Measurements from ENCODE around the gene PUM1. TPM values are rescaled to one million over a fixed set of nuclear protein-coding genes. Genes with fewer than 3 reads are reported as not detected.
A peak's percentile ranks its signal among the peaks of the same experiment; 100 is the strongest.

Gene PUM1
- polyA plus RNA-seq, 6 donors from 2014 or later, result 93.0 to 121 (median 109) TPM

GRCh38 chr1:31012210-31012924, 53.1 kb downstream of the PUM1 start:
- Mint-ChIP-seq H3K36me3 (no peaks in the 10 kb centered on the region), H3K27me3 (no peaks in the 10 kb centered on the region), H3K27ac (peak overlapping the region in 3 of 6 donors; percentile 24 to 59 (median 39)), H3K4me1 (peaks cover 43 to 72% (median 50%) of the 10 kb centered on the region in 3 donors), H3K4me3 (no peak overlapping the region), H3K9me3 (no peaks in the 10 kb centered on the region)
- ATAC-seq (ENCODE audit: low read depth in 2 of 2) (no peak), DNase-seq (no peak)

GRCh38 chr1:31011719-31012118, 53.8 kb downstream of the PUM1 start:
- H3K4me1 Mint-ChIP-seq, result peaks cover 39 to 67% (median 46%) of the 10 kb centered on the region in 3 donors
- no peaks in the 10 kb centered on the region for H3K27me3 Mint-ChIP-seq
- ATAC-seq (ENCODE audit: low read depth in 2 of 2) (no peak), DNase-seq (no peak)
- peak overlapping the region in 4 of 6 donors; percentile 8 to 59 (median 22) for H3K27ac Mint-ChIP-seq
- H3K9me3 Mint-ChIP-seq, result no peaks in the 10 kb centered on the region
- H3K36me3 Mint-ChIP-seq, result no peaks in the 10 kb centered on the region
- peak overlapping the region in 2 of 8 donors; percentile 4 to 34 for H3K4me3 Mint-ChIP-seq

- Mint-ChIP-seq H3K4me1 (peaks cover 42 to 70% (median 46%) of the 10 kb centered on the region in 3 donors), H3K27me3 (no peaks in the 10 kb centered on the region), H3K27ac (peak overlapping the region in 3 of 6 donors; percentile 2 to 36 (median 5)), H3K9me3 (no peaks in the 10 kb centered on the region), H3K36me3 (no peaks in the 10 kb centered on the region), H3K4me3 (peak overlapping the region in 1 of 8 donors; percentile 4)
- no peak for DNase-seq
- ATAC-seq (ENCODE audit: low read depth in 2 of 2), result no peak
Measured at GRCh38 chr1:31010086-31010989, 55.2 kb downstream of the PUM1 start.

- H3K27ac Mint-ChIP-seq, result peak overlapping the region in 3 of 6 donors; percentile 29 to 72 (median 51)
- no peaks in the 10 kb centered on the region for H3K36me3 Mint-ChIP-seq
- no peak overlapping the region for H3K4me3 Mint-ChIP-seq
Measured at GRCh38 chr1:31007462-31007991, 58.0 kb downstream of the PUM1 start.

GRCh38 chr1:31006747-31007146, 58.8 kb downstream of the PUM1 start:
- DNase-seq, result no peak
- peak overlapping the region in 1 of 6 donors; percentile 70 for H3K27ac Mint-ChIP-seq
- H3K9me3 Mint-ChIP-seq, result no peaks in the 10 kb centered on the region
- peaks cover 0 to under 1% of the 10 kb centered on the region in 2 donors for H3K36me3 Mint-ChIP-seq
- no peak for ATAC-seq (ENCODE audit: low read depth in 2 of 2)
- peaks cover 33 to 63% (median 44%) of the 10 kb centered on the region in 3 donors for H3K4me1 Mint-ChIP-seq
- no peak overlapping the region for H3K4me3 Mint-ChIP-seq
- H3K27me3 Mint-ChIP-seq, result no peaks in the 10 kb centered on the region

More at GRCh38 chr1:31007462-31007991, 58.0 kb downstream of the PUM1 start:
- no peak for ATAC-seq (ENCODE audit: low read depth in 2 of 2)
- no peak for DNase-seq
- no peaks in the 10 kb centered on the region for H3K27me3 Mint-ChIP-seq
- no peaks in the 10 kb centered on the region for H3K9me3 Mint-ChIP-seq
- peaks cover 38 to 67% (median 52%) of the 10 kb centered on the region in 3 donors for H3K4me1 Mint-ChIP-seq

- no peak overlapping the region for H3K4me3 Mint-ChIP-seq
- H3K4me1 Mint-ChIP-seq, result peaks cover 30 to 52% (median 37%) of the 10 kb centered on the region in 3 donors
- H3K27me3 Mint-ChIP-seq, result no peaks in the 10 kb centered on the region
- ATAC-seq (ENCODE audit: low read depth in 2 of 2), result no peak
- peak overlapping the region in 3 of 6 donors; percentile 70 to 87 (median 76) for H3K27ac Mint-ChIP-seq
- no peaks in the 10 kb centered on the region for H3K9me3 Mint-ChIP-seq
- peaks cover 0 to 6% of the 10 kb centered on the region in 2 donors for H3K36me3 Mint-ChIP-seq
- no peak for DNase-seq
Measured at GRCh38 chr1:31005617-31006166, 59.8 kb downstream of the PUM1 start.

DNA sequence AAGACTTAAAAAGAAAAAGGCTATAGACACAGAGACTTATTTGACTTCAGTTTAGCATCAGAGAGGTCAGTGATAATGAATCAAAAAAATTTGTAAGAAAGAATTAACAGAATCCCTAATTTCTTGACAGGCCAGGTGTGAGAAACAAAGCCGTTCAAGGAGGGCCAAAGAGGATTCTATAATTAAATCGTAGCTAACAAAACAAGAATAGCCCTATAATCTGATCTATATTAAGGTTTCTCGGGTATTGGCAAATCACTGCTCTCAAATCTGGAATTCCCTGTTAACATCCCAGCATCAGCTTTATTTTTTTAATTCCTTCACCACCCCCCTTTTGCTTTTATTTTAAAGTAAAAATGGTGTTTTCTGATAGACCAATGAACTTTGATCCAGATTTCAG, 60.3 kb downstream of the PUM1 start:
- no peak for ATAC-seq (ENCODE audit: low read depth in 2 of 2)
- Mint-ChIP-seq H3K27me3 (no peaks in the 10 kb centered on the region), H3K4me3 (no peak overlapping the region), H3K4me1 (peaks cover 25 to 48% (median 32%) of the 10 kb centered on the region in 3 donors), H3K27ac (peak overlapping the region in 3 of 6 donors; percentile 70 to 87 (median 76)), H3K9me3 (no peaks in the 10 kb centered on the region), H3K36me3 (peaks cover 0 to 6% of the 10 kb centered on the region in 2 donors)
- DNase-seq, result no peak

- Mint-ChIP-seq H3K27ac (peak overlapping the region in 4 of 6 donors; percentile 25 to 78 (median 42)), H3K4me3 (no peak overlapping the region), H3K9me3 (no peaks in the 10 kb centered on the region), H3K27me3 (no peaks in the 10 kb centered on the region), H3K36me3 (peaks cover 0 to 6% of the 10 kb centered on the region in 2 donors), H3K4me1 (peaks cover 19 to 41% (median 30%) of the 10 kb centered on the region in 3 donors)
- DNase-seq, result no peak
- ATAC-seq (ENCODE audit: low read depth in 2 of 2), result no peak
Measured at GRCh38 chr1:31004231-31004621, 61.3 kb downstream of the PUM1 start.

DNA sequence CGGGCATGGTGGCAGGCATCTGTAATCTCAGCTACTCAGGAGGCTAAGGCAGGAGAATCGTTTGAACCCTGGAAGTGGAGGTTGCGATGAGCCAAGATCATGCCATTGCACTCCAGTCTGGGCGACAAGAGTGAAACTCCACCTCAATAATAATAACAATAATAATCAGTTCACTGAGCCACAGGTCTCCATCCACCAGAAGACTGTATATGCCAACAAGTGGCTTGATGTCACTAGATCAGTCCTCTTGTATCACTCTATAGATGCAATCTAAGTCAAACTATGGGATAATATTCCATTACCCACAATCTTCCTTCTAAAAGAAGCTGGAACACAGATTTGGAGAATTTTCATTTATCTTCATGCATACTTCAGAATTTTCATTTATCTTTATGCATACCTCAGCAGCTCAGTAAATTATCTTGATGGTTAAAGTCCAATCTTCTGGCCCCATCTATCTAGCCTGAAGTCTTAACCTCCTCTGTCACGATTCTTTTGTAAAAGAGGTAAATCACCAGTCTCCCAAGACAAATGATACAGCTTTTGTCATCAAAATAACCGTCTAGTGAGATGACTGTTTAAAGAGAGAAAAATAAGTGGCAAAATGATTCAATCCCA, 61.8 kb downstream of the PUM1 start:
- DNase-seq (no peak), ATAC-seq (ENCODE audit: low read depth in 2 of 2) (no peak)
- H3K4me1 Mint-ChIP-seq, result peaks cover 19 to 36% (median 30%) of the 10 kb centered on the region in 3 donors
- H3K4me3 Mint-ChIP-seq, result no peak overlapping the region
- H3K36me3 Mint-ChIP-seq, result peaks cover 0 to 6% of the 10 kb centered on the region in 2 donors
- no peaks in the 10 kb centered on the region for H3K27me3 Mint-ChIP-seq
- H3K9me3 Mint-ChIP-seq, result no peaks in the 10 kb centered on the region
- H3K27ac Mint-ChIP-seq, result peak overlapping the region in 4 of 6 donors; percentile 33 to 78 (median 60)

DNA sequence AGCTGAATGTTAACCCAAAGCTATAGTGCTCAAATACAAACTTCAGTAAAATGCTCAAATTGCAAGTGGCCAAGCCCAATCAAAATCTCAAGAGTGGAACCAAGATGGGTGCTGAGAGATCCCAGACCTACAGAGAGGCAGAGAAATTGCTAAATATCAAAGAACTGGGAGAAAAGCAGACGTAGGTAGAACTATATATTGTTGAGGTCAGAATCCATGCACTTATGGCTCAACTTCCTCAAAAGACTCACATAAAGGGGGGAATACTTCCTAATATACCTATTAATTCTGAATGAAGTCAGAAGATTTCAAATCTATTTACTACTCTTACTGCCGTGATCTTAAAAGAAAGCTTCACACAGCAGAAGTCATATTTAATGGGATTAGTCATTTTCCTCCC, 65.2 kb downstream of the PUM1 start:
- Mint-ChIP-seq H3K36me3 (peaks cover 8 to 19% of the 10 kb centered on the region in 2 donors), H3K4me3 (no peak overlapping the region), H3K27me3 (no peaks in the 10 kb centered on the region), H3K4me1 (peaks cover 13 to 34% (median 33%) of the 10 kb centered on the region in 3 donors), H3K9me3 (no peaks in the 10 kb centered on the region), H3K27ac (peak overlapping the region in 2 of 6 donors; percentile 22 to 59)
- DNase-seq (no peak), ATAC-seq (ENCODE audit: low read depth in 2 of 2) (no peak)

DNA sequence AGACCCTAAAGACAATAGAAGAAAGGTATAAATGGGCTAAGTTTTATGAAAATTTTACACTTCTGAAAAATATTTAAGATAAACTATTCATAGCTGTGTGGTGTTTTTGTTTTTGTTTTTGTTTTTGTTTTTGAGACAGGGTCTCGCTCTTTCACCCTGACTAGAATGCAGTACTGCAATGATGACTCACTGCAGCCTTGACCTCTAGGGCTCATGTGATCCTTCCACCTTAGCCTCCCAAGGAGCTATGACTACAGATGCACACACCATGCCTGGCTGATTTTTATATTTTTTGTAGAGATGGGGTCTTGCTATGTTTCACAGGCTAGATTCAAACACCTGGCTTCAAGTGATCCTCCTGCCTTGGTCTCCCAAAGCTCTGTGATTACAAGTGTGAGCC, 66.6 kb downstream of the PUM1 start:
- H3K36me3 Mint-ChIP-seq, result peaks cover 16 to 22% of the 10 kb centered on the region in 2 donors
- H3K27ac Mint-ChIP-seq, result no peak overlapping the region

GRCh38 chr1:30998171-30998570, 67.3 kb downstream of the PUM1 start:
- DNase-seq (no peak), ATAC-seq (ENCODE audit: low read depth in 2 of 2) (no peak)
- peak overlapping the region in 1 of 6 donors; percentile 86 for H3K27ac Mint-ChIP-seq
- peaks cover 13 to 27% (median 19%) of the 10 kb centered on the region in 3 donors for H3K4me1 Mint-ChIP-seq
- H3K9me3 Mint-ChIP-seq, result no peaks in the 10 kb centered on the region
- no peak overlapping the region for H3K4me3 Mint-ChIP-seq
- H3K27me3 Mint-ChIP-seq, result no peaks in the 10 kb centered on the region
- H3K36me3 Mint-ChIP-seq, result peaks cover 16 to 23% of the 10 kb centered on the region in 2 donors

More for the DNA sequence above, 66.6 kb downstream of the PUM1 start:
- DNase-seq, result no peak
- Mint-ChIP-seq H3K4me3 (no peak overlapping the region), H3K4me1 (peaks cover 13 to 29% (median 25%) of the 10 kb centered on the region in 3 donors), H3K27me3 (no peaks in the 10 kb centered on the region), H3K9me3 (no peaks in the 10 kb centered on the region)
- no peak for ATAC-seq (ENCODE audit: low read depth in 2 of 2)

Measured in naive B cell (primary cell).